ENCODE data around the gene UNC45A. TPM values are rescaled to one million over a fixed set of nuclear protein-coding genes. Genes with fewer than 3 reads are reported as not detected.

UNC45A gene
- total and polyA plus RNA-seq, 2 of the 4 experiments (the other 2 are of a cell fraction): 68.9 to 100 TPM

GRCh38 chr15:90938261-90938660, 3.2 kb downstream of the UNC45A start:
- Histone ChIP-seq H2AK9ac (replicated peaks; ENCODE audit: low read depth, low read length, poor library complexity) (no peak overlapping the region), H3K27me3 (ENCODE audit: control insufficient read depth, insufficient read depth, low read length) (no peaks in the 10 kb centered on the region), H2BK15ac (ENCODE audit: low read depth, low read length) (no peak overlapping the region), H3K4me3 (ENCODE audit: insufficient read depth, low read depth, low read length) (no peak overlapping the region), H4K91ac (ENCODE audit: insufficient read depth, low read depth, low read length) (no peak overlapping the region), H4K5ac (ENCODE audit: low read depth, low read length) (no peak overlapping the region), H3K4me1 (ENCODE audit: control insufficient read depth, insufficient read depth, low read length) (peaks cover 5% of the 10 kb centered on the region; the same call in 1 of the 2 replicates), H2AK5ac (ENCODE audit: low read depth, low read length) (no peak overlapping the region), H3K4me2 (ENCODE audit: low read depth, low read length) (no peak overlapping the region), H2BK20ac (ENCODE audit: low read depth, low read length) (no peak overlapping the region), H4K8ac (ENCODE audit: low read depth in 2 of 2, low read length in 2 of 2) (no peak overlapping the region), H3K18ac (ENCODE audit: low read depth, low read length) (no peak overlapping the region), H4K20me1 (ENCODE audit: insufficient read depth, low read length) (peaks cover 6% of the 10 kb centered on the region; the same call in 1 of the 2 replicates), H3K36me3 (ENCODE audit: control insufficient read depth, insufficient read depth, low read length) (peaks cover 41% of the 10 kb centered on the region), H3K4ac (ENCODE audit: low read depth, low read length) (no peak overlapping the region), H3K23ac (ENCODE audit: low read depth, low read length) (no peak overlapping the region), H2BK5ac (ENCODE audit: low read depth, low read length, poor library complexity, severe bottlenecking) (no peak overlapping the region), H3K56ac (ENCODE audit: extremely low read depth, insufficient read depth, low read length) (no peak overlapping the region), H2AFZ (replicated peaks; ENCODE audit: low read length, poor library complexity) (no peak overlapping the region), H3K27ac (ENCODE audit: insufficient read depth, low read length) (no peak overlapping the region), H3K14ac (replicated peaks; ENCODE audit: low read depth, low read length) (no peak overlapping the region), H3K79me1 (ENCODE audit: low read depth in 1 of 2, low read length in 2 of 2) (peaks cover 29 to 50% of the 10 kb centered on the region in 2 experiments), H3K9ac (ENCODE audit: low read depth, low read length) (no peak overlapping the region), H2BK120ac (ENCODE audit: low read depth, low read length) (no peak overlapping the region), H3K9me3 (ENCODE audit: control insufficient read depth, insufficient read depth, low read length) (no peaks in the 10 kb centered on the region), H3K9me1 (ENCODE audit: insufficient read depth, low read length) (peaks cover 13% of the 10 kb centered on the region; the same call in 1 of the 2 replicates)
- no peak for DNase-seq
- ChIA-PET POLR2A (ENCODE audit: unreplicated experiment) (no interaction called here), CTCF (no interaction called here)
- dilution Hi-C loops (cut with HindIII; ENCODE audit: low sequenced_read_pairs, unreplicated experiment): no loop called here
- WGBS, 2 experiments (ENCODE audit: extremely low coverage in 2 of 2, insufficient read length in 1 of 2): no CpG with 5 or more reads among the region's 5 CpGs
- no peak for ATAC-seq (ENCODE audit: low read depth)
- in situ Hi-C loops (cut with MboI; ENCODE audit: low sequenced_read_pairs): no loop called here
- no TSS peak for BruUV-seq (replicated peaks)
- intact Hi-C loops (cut with micrococcal nuclease): no loop called here
- TF ChIP-seq FOS (IDR thresholded peaks at IDR 0.05; ENCODE audit: low read depth, low read length) (no peak), MAFK (IDR thresholded peaks at IDR 0.05; ENCODE audit: low read depth, low read length) (peak; percentile 33; the same call in 1 of the 2 replicates)

Measured in IMR-90 (cell line).